GM12878 (cell line): Measurements from ENCODE around the gene ALDH6A1. TPM values are rescaled to one million over a fixed set of nuclear protein-coding genes. Genes with fewer than 3 reads are reported as not detected.

ENCODE experiments used
- ATAC-seq: fragments of 200-7000 bp; cut with Tn5 transposase; 3 replicates; pipeline ENCODE4 v1.9.1; 2020; ENCODE audit warnings: mild to moderate bottlenecking, moderate library complexity
- BruUV-seq: library from RNA; stranded (reverse); fragments of 400-500 nt; replicated peaks from 2 replicates; lab custom pipeline; 2021; lab: Mats Ljungman, UMichigan
- CTCF ChIA-PET: fragments of 300-600 bp; sonication (Branson Sonifier 250); formaldehyde crosslinking; extraction: SDS; loops from one replicate; lab custom pipeline; 2021; ENCODE audit warnings: inconsistent platforms; lab: Yijun Ruan, JAX
- POLR2A ChIA-PET: fragments of 350-600 bp; formaldehyde crosslinking; extraction: SDS; loops from one replicate; lab custom pipeline; 2021; ENCODE audit warnings: inconsistent platforms; lab: Charles Lee
- RAD21 ChIA-PET: fragments of 300-600 bp; sonication (Branson Sonifier 250); formaldehyde crosslinking; loops from one replicate; lab custom pipeline; 2023; ENCODE audit warnings: antibody characterized with exemption; ENCODE audit not compliant: unreplicated experiment; lab: Charles Lee
- SMC1A ChIA-PET: fragments of 300-600 bp; sonication (Branson Sonifier 250); formaldehyde crosslinking; loops from one replicate; lab custom pipeline; 2023; ENCODE audit not compliant: unreplicated experiment, uncharacterized antibody; lab: Charles Lee
- DNase-seq: peaks from one replicate; pipeline ENCODE4 v3.0.0-alpha.2; 2011; ENCODE audit warnings: low read depth, low spot score
- FAIRE-seq: peaks from 3 replicates; lab custom pipeline; 2011; peaks lifted over from hg19 to GRCh38; lab: Jason Lieb, UNC
- H2AFZ ChIP-seq: 2 replicates; pipeline ENCODE4 v1.6.0; 2011; ENCODE audit warnings: low read depth, low read length, control low read depth; ENCODE audit not compliant: control insufficient read depth
- H3K27ac ChIP-seq: 2 replicates; pipeline ENCODE4 v1.5.1; 2011; ENCODE audit warnings: control low read depth; ENCODE audit not compliant: control insufficient read depth, insufficient read depth
- H3K27me3 ChIP-seq, 2 experiments: replicated peaks in 1 of 2; 2 replicates each; pipeline versions ENCODE4 v1.6.0 to v1.6.1; 2011; ENCODE audit warnings: low read length in 1 of 2; ENCODE audit not compliant: control insufficient read depth in 2 of 2, insufficient read depth in 2 of 2
- H3K36me3 ChIP-seq, 2 experiments: 2 replicates each; pipeline ENCODE4 v1.5.1; 2011; ENCODE audit warnings: low read length in 1 of 2; ENCODE audit not compliant: control insufficient read depth in 2 of 2, insufficient read depth in 2 of 2
- H3K4me1 ChIP-seq: 2 replicates; pipeline ENCODE4 v1.6.1; 2011; ENCODE audit warnings: mild to moderate bottlenecking, low read length, moderate library complexity, mixed read lengths; ENCODE audit not compliant: control insufficient read depth, insufficient read depth
- H3K4me2 ChIP-seq: 2 replicates; pipeline ENCODE4 v1.6.0; 2011; ENCODE audit warnings: control low read depth; ENCODE audit not compliant: control insufficient read depth, insufficient read depth
- H3K4me3 ChIP-seq: fragments of 200-600 bp; sonication (generic); 2 replicates; pipeline ENCODE4 v1.5.1; 2016
- H3K79me2 ChIP-seq: 2 replicates; pipeline ENCODE4 v1.6.0; 2011; ENCODE audit warnings: low read length; ENCODE audit not compliant: control insufficient read depth, insufficient read depth
- H3K9ac ChIP-seq: 2 replicates; pipeline ENCODE4 v1.8.0; 2011; ENCODE audit warnings: low read length, control low read depth, mixed read lengths; ENCODE audit not compliant: control insufficient read depth, insufficient read depth
- H3K9me3 ChIP-seq: replicated peaks from 3 replicates; pipeline ENCODE4 v1.5.1; 2011; ENCODE audit warnings: mild to moderate bottlenecking, low read length; ENCODE audit not compliant: control insufficient read depth, insufficient read depth
- H4K20me1 ChIP-seq: 2 replicates; pipeline ENCODE4 v1.6.0; 2011; ENCODE audit not compliant: control insufficient read depth, insufficient read depth
- BACH1 ChIP-seq: fragments of 450-650 bp; IDR thresholded peaks from 2 replicates; pipeline ENCODE4 v1.6.1; 2017; ENCODE audit warnings: mild to moderate bottlenecking, borderline replicate concordance
- CHD2 ChIP-seq: IDR thresholded peaks from 2 replicates; pipeline ENCODE4 v1.6.1; 2011; ENCODE audit warnings: low read depth, low read length, improper control_type of control experiment, borderline replicate concordance
- CREB1 ChIP-seq: IDR thresholded peaks from 2 replicates; pipeline ENCODE4 v1.6.1; 2012; ENCODE audit warnings: low read depth, mild to moderate bottlenecking, inconsistent platforms
- IRF3 ChIP-seq: fragments of 450-650 bp; IDR thresholded peaks from 2 replicates; pipeline ENCODE4 v1.6.1; 2014; ENCODE audit warnings: mild to moderate bottlenecking
- JUND ChIP-seq: IDR thresholded peaks from 2 replicates; pipeline ENCODE4 v1.6.1; 2012; ENCODE audit warnings: low read depth, mild to moderate bottlenecking, low read length, improper control_type of control experiment, moderate library complexity
- NFXL1 ChIP-seq: fragments of 450-650 bp; IDR thresholded peaks from 2 replicates; pipeline ENCODE4 v1.6.1; 2017; ENCODE audit warnings: antibody characterized with exemption, mild to moderate bottlenecking, borderline replicate concordance
- NR2C1 ChIP-seq: fragments of 450-650 bp; IDR thresholded peaks from 2 replicates; pipeline ENCODE4 v1.6.1; 2017; ENCODE audit warnings: antibody characterized with exemption, mild to moderate bottlenecking, moderate library complexity
- PML ChIP-seq: IDR thresholded peaks from 2 replicates; pipeline ENCODE4 v1.6.1; 2012; ENCODE audit warnings: low read length, inconsistent platforms
- RAD21 ChIP-seq: IDR thresholded peaks from 2 replicates; pipeline ENCODE4 v1.6.1; 2011; ENCODE audit warnings: mild to moderate bottlenecking, low read depth, low read length, moderate library complexity; ENCODE audit not compliant: insufficient read depth
- RELA ChIP-seq: fragments of 450-650 bp; IDR thresholded peaks from 2 replicates; pipeline ENCODE4 v1.8.0; 2014; ENCODE audit warnings: borderline replicate concordance; ENCODE audit not compliant: partially characterized antibody
- STAT3 ChIP-seq: IDR thresholded peaks from 2 replicates; pipeline ENCODE4 v1.6.1; 2011; ENCODE audit warnings: low read depth, low read length, improper control_type of control experiment
- TAF1 ChIP-seq: IDR thresholded peaks from 2 replicates; pipeline ENCODE4 v1.6.1; 2011; ENCODE audit warnings: mild to moderate bottlenecking, low read depth, low read length, borderline replicate concordance
- TBL1XR1 ChIP-seq: IDR thresholded peaks from 2 replicates; pipeline ENCODE4 v1.6.1; 2012; ENCODE audit warnings: low read depth, low read length, improper control_type of control experiment
- ZBTB11 ChIP-seq: fragments of 450-650 bp; formaldehyde crosslinking; IDR thresholded peaks from 2 replicates; pipeline ENCODE4 v1.5.0; 2022; ENCODE audit warnings: mild to moderate bottlenecking, missing genetic modification characterization
- ZSCAN29 ChIP-seq: fragments of 450-650 bp; IDR thresholded peaks from 2 replicates; pipeline ENCODE4 v1.6.1; 2017; ENCODE audit warnings: mild to moderate bottlenecking, moderate library complexity
- WGBS: methylation state at CpG from one replicate; pipeline ENCODE4 v1.1.6; 2016; ENCODE audit warnings: low lambda C conversion rate; ENCODE audit not compliant: insufficient replicate concordance, insufficient coverage; ENCODE audit errors: missing lambda C conversion rate; 5-methylcytosine and 5-hydroxymethylcytosine counted together
- in situ Hi-C: fragments of 300-500 bp; cut with MboI; formaldehyde crosslinking; loops from 9 replicates; pipeline ENCODE4 v1.14.3; 2018; ENCODE audit warnings: mixed read lengths
- intact Hi-C: fragments of 100-400 bp; cut with micrococcal nuclease; formaldehyde crosslinking; loops from one replicate; pipeline ENCODE4 v1.14.2; 2022; ENCODE audit not compliant: unreplicated experiment
- polyA plus RNA-seq, 11 experiments: library from polyadenylated mRNA; depleted of rRNA in 4 of 11; unstranded in 6 of 11; stranded (reverse) in 5 of 11; fragments of >200 nt; fragmentation: Nextera tagmentation in 4 of 11; fragmentation: Illumina TruSeq in 1 of 11; extraction: Ambion mirVana in 4 of 11; extraction: Trizol in 1 of 11; gene quantifications; 1 replicate in 1 of 11; 2 replicates in 10 of 11; pipeline versions ENCODE4 v1.2.1 to v1.2.3, GENCODE V29; 2011 to 2016; ENCODE audit warnings: inconsistent platforms in 2 of 11, missing spikeins in 2 of 11, low read depth in 1 of 11
- total RNA-seq, 4 experiments: library from RNA; depleted of rRNA in 3 of 4; stranded (reverse); fragments of >200 nt in 3 of 4; fragmentation: Illumina TruSeq in 1 of 4; extraction: Trizol in 1 of 4; gene quantifications; 2 replicates each; pipeline versions ENCODE4 v1.2.1 to v1.2.3, GENCODE V29; 2013 to 2021

ALDH6A1 gene
- total and polyA plus RNA-seq, 10 of the 15 experiments (the other 5 are each of a cell fraction or from before 2014, with no cell fraction given), result 6.3 to 23.4 (median 9.8) TPM

- no peak for FAIRE-seq
- SMC1A ChIA-PET, result no interaction called here
- H3K9ac ChIP-seq, result no peak overlapping the region
- no peaks in the 10 kb centered on the region for H3K36me3 ChIP-seq
- intact Hi-C loops, result no loop called here
- TF ChIP-seq TBL1XR1, result no peak
- TF ChIP-seq NR2C1, result no peak
- TF ChIP-seq, all 136 proteins: peak for 0
- H3K4me1 ChIP-seq, result no peaks in the 10 kb centered on the region
- no peaks in the 10 kb centered on the region for H4K20me1 ChIP-seq
- H2AFZ ChIP-seq, result no peak overlapping the region
- no peak overlapping the region for H3K27ac ChIP-seq
- H3K9me3 ChIP-seq, result no peaks in the 10 kb centered on the region
- in situ Hi-C loops, result loop anchor here (25.0 kb wide), 1 partner anchor 308 kb away; no protein-coding TSS in a partner anchor
- H3K4me3 ChIP-seq, result no peak overlapping the region
- no peak overlapping the region for H3K4me2 ChIP-seq
- RAD21 ChIA-PET, result no interaction called here
- POLR2A ChIA-PET, result no interaction called here
- H3K27me3 ChIP-seq, result no peaks in the 10 kb centered on the region
- DNase-seq, result no peak
- H3K79me2 ChIP-seq, result no peaks in the 10 kb centered on the region
- no TSS peak for BruUV-seq
- WGBS, result 88% methylated on average over 4 of the region's 4 CpGs
- ATAC-seq, result no peak
- CTCF ChIA-PET, result interaction anchor here (0.6 kb wide), 1 partner anchor 181 kb away, joined by 3 read pairs; no protein-coding TSS in a partner anchor
Measured at GRCh38 chr14:74045522-74045921, 38.7 kb downstream of the ALDH6A1 start.

- Histone ChIP-seq H3K4me3 (no peak overlapping the region), H3K27me3 (no peaks in the 10 kb centered on the region), H3K36me3 (no peaks in the 10 kb centered on the region), H3K9ac (no peak overlapping the region), H2AFZ (no peak overlapping the region), H3K4me1 (no peaks in the 10 kb centered on the region), H4K20me1 (no peaks in the 10 kb centered on the region), H3K4me2 (no peak overlapping the region), H3K79me2 (no peaks in the 10 kb centered on the region), H3K9me3 (no peaks in the 10 kb centered on the region), H3K27ac (no peak overlapping the region)
- ChIA-PET RAD21 (no interaction called here), SMC1A (no interaction called here), POLR2A (no interaction called here), CTCF (no interaction called here)
- intact Hi-C loops (no loop called here), in situ Hi-C loops (loop anchor here (25.0 kb wide), 1 partner anchor 305 kb away; no protein-coding TSS in a partner anchor)
- ATAC-seq, result no peak
- 36% methylated on average over 2 of the region's 2 CpGs for WGBS
- no peak for DNase-seq
- FAIRE-seq, result no peak
- TF ChIP-seq TAF1 (no peak), ZSCAN29 (no peak), CHD2 (no peak), PML (no peak), NFXL1 (no peak), JUND (no peak), CREB1 (no peak), STAT3 (no peak), ZBTB11 (CRISPR knock-in tag) (no peak), RAD21 (no peak), RELA (no peak), IRF3 (no peak), BACH1 (no peak)
- BruUV-seq, result no TSS peak
Measured at GRCh38 chr14:74042296-74042695, 42.0 kb downstream of the ALDH6A1 start.
